Measurements from ENCODE around the gene ITGA2.
"Not testable (repeated sequence)": the region's sequence is repeated elsewhere in the genome, so short reads cannot be mapped to it uniquely, and the experiment has no call there.

ITGA2 gene

DNA sequence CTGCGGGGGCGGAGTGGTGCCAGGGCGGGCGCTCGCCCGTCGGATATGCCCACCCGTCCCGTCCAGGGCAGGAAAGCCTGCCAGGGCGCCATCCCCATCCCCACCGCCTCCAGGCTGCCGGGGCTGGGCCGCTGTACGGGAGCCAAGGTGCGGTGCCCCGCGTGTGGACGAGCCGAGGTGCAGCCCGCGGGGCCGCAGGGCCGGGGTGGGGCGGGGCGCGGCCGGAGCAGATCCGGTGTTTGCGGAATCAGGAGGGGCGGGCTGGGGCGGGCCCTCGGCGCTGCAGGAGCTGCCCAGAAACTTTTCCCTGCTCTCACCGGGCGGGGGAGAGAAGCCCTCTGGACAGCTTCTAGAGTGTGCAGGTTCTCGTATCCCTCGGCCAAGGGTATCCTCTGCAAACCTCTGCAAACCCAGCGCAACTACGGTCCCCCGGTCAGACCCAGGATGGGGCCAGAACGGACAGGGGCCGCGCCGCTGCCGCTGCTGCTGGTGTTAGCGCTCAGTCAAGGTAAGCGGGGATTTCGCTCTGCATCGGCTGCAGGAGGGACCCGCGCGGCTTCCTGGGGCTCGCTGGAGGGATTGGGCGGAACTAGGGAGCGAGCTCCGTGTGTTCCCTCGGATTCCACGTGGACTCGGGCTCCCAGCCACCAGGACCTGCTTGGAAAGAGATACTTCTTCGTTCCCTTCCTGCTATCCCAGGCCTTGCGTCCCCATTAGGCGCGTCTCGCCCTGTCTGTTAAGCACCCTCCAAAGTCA, at the start of gene ITGA2:
Gene ITGA2, plus strand, starts transcription at position 328 of the 756 bp plus-strand sequence. Its CDS starts 117 bp downstream, at position 445.
- no peak for DNase-seq

DNA sequence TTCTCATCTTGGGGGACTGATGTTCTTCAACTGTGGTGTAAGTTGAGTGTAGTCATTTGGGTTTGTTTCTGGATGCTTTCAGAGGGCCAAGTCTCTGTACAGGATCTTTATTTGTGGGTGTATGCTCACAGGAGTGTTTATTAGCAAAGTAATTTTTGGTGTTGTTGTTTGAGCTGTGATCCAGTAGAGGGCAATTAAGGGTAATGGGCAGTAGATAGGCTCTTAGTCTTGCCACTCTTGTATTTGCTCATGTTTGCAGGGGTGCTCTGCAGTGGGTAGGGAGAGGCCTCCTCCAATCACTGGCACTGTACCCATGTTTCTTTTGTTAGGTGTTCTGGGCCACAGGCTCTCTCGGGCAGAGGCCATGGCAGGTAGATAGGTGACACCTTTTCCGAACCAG, 45.9 kb upstream of the ITGA2 start:
- DNase-seq, result no peak

DNA sequence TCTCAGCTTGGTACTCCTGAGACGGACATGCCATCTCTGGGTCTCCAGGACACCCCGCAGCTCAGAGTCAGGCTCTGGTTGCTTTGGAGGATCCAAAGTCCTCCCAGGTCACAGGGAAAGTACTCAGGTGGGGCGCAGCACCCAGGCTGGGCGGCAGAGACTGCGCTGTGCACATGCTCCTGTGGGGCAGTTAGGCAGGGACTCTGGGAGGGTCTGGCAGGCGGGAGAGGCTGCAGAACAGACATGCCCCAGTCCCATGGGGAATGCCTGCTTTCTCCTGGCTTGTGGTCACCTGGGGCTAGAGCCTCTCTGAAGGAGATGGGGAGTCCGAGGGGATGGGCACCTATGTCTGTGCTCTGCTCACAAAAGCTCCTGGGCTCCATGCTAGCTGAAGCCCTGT, 45.3 kb upstream of the ITGA2 start:
- DNase-seq, result no peak

DNA sequence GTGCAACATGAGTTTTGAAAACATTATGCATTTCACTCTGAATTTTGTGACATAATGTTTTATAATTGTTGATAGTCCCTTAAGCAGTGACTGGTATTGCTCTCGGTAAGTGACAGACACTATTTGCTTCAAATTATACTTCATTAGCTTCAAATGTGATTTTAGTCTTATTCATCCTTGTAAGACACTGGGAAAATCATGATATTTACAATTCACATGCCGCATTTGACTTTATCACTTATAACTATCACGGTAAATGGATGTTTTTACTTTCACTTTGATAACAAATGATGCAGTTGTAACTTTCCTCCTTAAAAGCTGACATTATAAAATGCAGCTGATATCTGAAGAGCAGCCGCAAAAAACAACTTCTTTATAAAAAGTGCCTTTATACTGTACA, 44.1 kb upstream of the ITGA2 start:
- DNase-seq, result no peak

DNA sequence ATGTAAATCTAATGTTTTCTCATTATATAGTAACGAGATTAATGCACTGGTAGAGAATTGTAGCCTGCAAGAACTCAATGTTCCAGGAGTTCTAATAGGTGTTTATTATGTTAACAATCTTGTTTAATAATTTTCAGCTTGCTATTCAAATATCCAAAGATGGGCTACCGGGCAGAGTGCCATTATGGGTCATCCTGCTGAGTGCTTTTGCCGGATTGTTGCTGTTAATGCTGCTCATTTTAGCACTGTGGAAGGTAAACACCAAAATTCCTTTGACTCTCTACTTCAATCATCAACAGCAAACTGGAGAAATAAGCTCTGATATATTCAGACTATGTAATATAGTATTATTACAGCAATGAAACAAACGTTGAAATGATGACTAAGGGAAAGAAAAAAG, 41.9 kb upstream of the ITGA2 start:
- no peak for DNase-seq

DNA sequence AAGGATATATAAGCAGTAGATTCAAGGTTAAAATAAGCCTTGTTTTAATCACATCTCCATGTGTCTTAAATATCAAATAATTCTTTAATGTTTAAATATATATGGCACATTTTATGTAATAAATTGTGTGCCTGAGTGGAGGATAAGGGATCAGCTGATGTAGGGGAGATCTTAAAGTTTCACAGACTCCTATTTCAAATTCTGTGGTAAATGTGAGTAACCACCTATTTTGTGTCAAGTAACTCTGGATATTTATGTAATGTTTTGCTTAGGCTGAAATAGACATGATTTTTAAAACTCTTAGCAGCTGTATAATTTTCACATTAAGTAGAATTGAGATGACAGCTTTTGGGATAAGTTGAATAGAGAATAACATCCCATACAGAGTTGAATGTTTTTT, 41.3 kb upstream of the ITGA2 start:
- no peak for DNase-seq

DNA sequence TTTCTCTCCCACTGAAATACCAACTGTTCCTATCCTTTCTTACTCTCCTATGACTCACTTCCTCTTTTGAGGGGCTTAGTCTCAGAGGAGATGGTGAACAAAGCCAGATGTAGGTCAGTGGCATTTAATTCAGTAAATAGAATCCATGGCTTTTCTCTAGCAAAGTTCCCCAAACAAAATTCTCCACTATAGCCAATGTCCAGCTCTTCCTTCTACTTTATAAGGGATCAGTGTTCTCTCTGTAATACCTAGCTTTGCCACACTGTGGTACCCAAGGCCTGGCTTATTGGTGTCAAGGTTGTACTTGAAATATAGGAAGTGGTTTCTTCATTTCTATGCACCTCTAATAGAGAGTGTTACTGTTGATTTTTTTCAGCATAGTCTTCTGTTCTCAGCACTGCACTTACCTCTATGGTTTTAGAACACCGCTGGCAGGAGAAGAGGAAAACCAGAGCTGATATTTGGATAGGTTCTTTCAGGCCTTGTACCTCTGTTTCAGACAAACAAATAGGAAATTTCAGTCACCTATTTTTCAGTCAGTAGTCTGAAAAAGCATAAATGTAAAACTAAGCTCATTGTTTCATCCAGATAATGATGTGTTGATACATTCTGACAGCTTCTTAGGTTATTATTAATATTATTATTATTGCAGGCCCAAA, 40.6 kb upstream of the ITGA2 start:
- peak; percentile 25 for DNase-seq

DNA sequence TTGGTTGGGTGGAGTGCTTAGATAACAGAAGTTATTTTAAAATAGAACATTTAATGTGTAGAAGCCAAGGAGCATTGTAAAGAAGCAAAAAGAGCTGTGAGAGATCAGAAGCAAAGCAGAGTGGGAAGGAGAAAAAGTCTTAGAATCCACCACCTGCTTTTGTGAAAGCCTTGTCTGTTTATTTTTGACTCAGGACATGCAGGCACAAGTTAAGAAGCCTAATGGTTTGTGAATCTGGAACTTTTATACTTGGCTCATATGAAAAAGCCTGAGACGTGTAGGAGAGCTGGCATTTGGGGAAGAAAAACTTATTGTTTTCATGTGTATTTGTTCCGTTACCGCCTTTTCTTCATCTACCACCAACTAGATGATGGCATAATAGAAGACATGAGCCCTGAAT, 38.5 kb upstream of the ITGA2 start:
- DNase-seq, result no peak

DNA sequence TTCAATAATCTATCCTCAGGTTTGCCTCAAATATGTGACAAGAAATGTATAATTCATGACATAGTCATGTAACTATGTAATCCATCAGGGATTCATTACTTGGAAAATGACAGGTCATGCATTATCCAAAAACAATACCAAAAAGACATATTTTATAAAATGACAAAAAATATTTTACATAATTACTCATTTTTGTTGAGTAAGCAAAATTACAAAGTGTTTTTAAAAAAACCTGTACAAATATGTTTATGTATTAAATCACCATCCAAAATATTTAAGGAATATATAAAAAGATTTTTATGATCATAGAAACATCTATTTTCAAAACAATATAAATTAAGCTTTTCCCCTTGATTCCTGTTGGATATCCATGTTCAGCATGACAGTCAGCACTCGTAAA, 36.7 kb upstream of the ITGA2 start:
- DNase-seq, result no peak

DNA sequence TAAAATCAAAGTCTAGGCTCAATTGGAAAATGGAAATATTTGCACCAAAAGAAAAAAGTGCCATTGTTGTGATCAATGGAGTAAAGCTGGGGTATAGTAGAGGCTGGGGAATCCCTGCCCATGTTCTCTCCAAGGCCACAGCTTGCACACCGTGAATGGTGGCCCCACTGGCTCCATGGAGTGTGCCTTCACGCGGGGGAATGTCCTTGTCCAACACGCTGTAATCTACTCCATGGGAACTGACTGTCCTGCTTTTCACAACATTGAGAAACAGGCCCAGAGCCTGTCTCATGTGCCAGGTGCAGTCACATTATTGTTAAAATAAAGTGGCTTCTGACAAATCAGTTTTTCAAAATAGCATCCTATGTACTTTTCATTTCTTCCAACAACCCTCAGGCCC, 33.1 kb upstream of the ITGA2 start:
- no peak for DNase-seq

DNA sequence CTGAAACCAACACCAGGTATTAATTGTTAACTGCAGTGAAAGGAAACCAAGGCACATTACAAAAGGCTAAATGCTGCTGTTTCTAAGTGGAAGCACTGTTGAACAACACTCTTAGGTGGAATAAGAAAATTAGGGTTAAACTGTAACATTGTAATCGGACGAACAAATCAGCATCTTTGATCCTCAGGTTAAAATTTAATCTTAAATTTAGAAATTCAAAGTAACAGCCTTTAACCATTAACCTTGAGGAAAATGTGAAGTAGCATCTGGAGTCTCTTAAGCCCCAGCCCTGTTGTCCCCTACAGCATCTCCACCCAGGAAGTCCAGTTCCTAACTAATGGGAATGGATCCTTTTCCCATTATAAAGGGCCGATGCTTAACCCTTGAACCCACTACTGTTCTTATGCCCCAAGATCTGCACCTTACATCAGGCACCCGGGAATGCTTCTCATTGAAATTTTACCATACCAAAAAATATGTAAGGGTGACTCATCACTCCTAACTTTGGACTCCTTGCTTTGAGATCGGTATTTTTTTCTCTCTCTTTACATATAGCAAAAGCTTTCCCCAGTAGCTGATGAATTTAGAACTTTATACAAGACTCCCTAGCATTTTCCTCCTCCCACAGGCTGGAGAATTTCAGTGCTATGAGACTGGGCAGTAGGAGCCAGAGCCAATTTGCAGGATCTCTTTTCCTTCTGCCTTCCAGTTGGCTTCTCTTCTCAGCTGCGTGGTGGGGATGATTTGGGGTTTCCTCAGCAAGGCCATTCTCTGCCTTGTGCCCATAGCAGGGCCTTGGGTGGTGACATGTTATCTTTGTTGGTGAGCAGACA, 32.0 kb upstream of the ITGA2 start:
- DNase-seq, result no peak

DNA sequence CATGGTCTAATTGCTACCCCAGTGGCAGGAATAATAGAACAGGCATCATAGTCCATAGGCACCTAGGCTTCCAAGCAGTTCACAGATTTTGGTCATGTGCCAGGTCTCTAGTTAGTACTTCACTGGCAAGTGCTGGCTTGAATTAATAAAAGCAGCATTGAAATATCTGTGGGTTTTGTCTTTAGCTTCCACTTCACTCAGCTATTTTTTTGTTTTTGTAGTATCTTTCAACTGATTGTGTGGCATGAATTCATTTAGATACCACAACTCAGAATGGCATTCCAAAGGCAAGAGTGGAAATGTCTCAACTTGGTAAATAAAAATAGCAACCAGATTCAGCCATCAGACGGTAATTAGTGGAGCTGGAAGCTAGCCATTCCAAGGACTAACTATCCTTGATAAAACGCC, 27.9 kb upstream of the ITGA2 start:
- no peak for DNase-seq

DNA sequence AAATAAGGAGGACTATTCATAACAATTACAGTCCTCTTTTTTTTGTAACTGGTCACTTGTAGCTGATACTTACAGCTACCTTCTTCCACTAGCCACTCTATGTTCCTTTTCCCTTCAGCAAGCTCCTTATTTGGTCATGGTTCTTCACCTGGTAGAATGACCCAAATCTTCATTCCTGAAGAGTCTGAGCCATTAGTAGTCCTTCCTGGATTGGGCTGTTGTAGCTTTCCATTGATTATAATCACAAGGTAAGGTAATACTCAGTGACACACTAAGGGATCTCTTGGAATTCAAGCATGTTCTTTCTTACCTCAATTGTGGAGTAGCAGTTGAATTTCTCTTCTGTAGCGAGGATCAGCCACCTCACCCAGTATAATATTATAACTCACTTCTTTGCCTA, 25.5 kb upstream of the ITGA2 start:
- no peak for DNase-seq

DNA sequence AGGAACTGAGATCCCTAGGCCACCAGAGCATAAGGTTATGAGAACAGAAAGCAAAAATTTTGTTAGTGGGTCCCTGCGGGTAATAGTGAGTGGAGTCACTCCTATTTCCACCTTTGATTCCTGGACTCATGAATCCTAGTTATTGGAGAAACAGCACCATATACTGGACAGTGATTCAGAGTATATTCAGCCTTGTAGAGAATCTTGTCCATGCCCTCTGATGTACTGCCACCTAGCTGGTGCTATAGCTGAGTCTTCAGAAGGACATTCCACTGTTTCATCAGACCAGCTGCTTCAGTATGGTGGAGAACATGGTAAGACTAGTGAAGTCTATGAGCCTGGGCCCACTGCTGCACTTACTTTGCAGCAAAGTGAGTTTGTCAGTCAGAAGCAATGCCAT, 25.0 kb upstream of the ITGA2 start:
- no peak for DNase-seq

DNA sequence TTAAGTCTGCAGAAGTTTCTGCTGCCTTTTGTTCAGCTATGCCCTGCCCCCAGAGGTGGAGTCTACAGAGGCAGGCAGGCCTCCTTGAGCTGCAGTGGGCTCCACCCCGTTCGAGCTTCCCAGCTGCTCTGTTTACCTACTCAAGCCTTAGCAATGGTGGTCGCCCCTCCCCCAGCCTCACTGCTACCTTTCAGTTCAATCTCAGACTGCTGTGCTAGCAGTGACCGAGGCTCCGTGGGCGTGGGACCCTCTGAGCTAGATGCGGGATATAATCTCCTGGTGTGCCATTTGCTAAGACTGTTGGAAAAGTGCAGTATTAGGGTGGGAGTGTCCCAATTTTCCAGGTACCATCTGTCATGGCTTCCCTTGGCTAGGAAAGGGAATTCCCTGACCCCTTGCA, 13.0 kb upstream of the ITGA2 start:
- not testable (repeated sequence) for DNase-seq

DNA sequence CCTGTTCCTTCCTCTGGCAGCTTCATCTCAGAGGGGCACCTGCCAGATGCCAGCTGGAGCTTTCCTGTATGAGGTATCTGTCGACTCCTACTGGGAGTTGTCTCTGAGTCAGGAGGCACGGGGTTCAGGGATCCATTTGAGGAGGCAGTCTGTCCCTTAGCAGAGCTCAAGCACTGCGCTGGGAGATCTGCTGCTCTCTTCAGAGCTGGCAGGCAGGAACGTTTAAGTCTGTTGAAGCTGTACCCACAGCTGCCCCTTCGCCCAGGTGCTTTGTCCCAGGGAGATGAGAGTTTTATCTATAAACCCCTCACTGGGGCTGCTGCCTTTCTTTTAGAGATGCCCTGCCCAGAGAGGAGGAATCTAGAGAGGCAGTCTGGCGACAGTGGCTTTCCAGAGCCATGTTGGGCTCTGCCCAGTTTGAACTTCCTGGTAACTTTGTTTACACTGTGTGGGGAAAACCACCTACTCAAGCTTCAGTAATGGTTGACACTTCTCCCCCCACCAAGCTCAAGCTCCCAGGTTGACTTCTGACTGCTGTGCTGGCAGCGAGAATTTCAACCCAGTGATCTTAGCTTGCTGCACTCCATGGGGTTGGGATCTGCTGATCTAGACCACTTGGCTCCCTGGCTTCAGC, 11.8 kb upstream of the ITGA2 start:
- no peak for DNase-seq

DNA sequence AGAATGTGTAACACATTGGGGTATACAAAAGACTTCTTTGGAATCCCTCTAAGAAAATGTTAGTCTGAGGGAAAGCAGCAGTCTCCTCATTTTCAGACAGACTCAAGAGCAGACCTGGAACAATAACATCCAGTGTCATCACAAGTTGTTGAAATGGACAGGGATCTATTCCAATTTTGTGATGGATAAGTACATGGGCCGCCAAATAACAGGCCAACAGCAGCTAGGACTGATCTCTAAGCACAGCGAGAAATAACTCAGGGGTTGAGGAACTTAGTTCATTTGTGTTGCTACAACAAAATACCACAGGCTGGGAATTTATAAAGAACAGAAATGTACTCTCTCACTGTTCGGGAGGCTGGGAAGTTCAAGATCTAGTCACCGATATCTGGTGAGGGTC, 7.6 kb upstream of the ITGA2 start:
- no peak for DNase-seq

DNA sequence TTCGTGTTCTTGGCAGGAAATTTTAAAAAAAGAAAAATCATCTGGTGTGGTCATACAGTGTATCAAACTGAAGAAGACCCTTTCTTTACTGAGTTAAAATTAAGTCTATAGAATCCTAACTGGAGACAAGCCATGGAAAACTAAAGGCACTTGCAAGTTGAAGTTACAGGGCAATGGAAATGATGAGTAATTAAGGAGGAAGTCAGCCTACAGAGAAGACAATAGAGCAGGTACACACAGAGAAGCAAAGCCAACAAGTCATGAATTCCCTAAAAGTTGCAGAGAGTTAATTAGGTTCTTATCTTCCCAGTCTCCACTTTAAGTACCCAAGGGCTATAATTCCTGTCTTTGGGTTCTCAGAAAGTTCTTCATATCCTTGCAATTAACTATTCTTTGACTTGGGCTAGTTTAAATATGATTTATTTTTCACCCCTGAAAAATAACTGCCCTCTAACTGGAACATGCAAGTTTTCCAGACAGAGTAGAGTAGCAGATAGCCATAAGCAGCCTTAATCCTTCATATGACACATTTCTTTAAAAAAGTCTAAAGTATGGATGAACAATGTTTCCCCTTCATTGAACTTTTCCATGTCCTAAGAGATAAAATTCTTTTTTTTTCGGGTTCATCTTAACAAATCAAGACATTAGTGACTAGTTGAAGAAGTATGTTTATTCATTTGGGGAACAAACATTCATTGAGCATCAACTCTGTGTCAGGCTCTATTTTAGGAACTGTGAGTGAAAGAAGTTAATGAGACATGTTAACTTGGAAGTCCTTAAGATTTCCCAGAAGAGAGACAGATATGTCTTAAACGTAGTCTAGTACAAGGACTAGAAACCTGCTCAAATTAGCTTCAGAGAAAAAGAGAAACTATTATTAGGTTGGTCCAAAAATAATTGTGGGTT, 5.2 kb upstream of the ITGA2 start:
- DNase-seq, result no peak

DNA sequence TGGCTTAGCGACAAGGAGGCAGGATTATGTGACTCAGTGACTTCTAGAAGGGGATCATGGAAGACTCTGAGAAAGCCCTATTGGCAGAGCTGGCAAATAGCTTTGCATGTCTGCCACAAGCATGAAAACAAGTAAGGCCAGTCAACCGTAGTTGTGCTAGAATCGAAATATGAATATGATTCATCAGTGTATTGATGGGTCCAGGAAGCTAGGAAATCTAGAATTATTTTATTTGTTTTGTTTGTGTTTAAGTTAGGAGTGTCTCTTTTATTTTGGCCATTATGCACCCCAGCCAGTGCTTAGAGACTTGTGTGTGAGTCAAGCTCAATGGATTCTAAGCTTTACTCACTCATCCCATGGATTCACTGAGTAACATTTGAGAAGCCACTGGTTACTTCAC, 3.8 kb upstream of the ITGA2 start:
- DNase-seq, result no peak

DNA sequence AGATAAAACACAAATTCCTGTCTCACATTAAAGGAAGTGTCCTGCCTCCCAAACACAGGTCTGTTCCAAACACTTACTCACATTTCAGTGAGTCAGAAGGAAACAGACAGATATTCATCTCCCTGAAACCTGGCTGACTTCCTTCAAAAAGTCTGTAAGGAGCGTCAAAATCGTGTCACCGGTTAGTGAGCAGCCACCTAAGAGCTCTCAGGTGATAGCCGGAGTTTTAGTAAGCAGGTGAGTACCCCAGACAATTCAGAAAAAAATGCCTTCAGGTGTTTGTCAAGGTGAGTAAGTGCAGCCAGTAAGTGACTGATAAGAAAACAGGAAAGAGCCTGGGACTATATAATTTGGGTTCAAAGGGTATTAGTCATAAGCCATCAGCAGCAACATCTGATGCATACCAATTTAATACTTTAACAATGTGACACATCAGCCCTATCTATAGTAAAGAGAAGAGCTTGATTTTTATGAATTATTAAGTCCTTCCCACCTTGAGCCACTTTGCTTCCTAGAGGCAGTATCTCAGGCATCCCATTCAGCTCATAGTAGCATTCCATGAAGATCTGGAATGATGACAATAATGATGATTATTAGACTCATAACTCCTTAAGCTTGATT, 1.3 kb upstream of the ITGA2 start:
- DNase-seq, result no peak

DNA sequence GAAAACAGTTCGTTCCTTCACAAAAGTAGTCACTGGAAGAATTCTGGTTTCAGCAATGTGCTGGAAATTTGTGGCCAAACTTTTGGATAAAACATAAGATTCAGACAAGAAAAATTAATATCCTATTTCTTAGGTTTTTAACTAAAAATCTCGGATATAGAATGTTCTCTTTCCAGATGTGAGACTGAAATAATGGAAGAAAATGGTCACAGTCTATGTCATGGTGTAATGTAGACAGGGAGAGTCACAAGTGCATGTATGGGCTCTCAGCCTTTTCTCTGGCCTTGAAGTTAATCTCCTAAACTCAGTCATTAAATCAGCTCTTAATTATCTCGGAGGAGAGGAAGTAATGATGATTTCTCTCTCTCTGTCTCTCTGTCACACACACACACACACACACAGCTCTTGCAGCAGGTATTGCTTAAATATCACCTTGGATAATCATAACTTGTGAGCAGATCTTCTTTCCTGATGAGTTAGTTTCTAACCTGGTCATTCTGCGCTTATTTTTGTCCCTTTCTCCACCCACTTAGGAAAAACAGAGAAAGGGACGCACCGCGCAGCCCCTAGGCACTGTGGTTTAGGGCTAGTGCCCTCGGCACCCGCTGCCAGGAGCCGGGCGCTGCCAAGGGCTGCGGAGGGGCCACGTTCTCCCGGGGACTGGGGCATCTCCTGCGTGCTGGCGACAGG, 672 bp upstream of the ITGA2 start:
- no peak for DNase-seq

Data from activated CD4-positive, alpha-beta T cell treated with anti-CD3 and anti-CD28 coated beads for 1 hour (primary cell).